Karpas-422 (cell line): ENCODE data around the gene CTBP2. TPM values are rescaled to one million over a fixed set of nuclear protein-coding genes. Genes with fewer than 3 reads are reported as not detected.

Experiments
- DNase-seq: peaks from one replicate; pipeline ENCODE4 v3.0.0-alpha.2; 2015
- H2AFZ ChIP-seq: fragments of 200-600 bp; sonication (generic); 2 replicates; pipeline ENCODE4 v1.6.1; 2014; ENCODE audit warnings: antibody characterized with exemption, low read length, mixed read lengths
- H3K27ac ChIP-seq: fragments of 200-600 bp; sonication (generic); 2 replicates; pipeline ENCODE4 v1.5.1; 2014; ENCODE audit warnings: mild to moderate bottlenecking, low read length, moderate library complexity
- H3K27me3 ChIP-seq: fragments of 200-600 bp; sonication (generic); 2 replicates; pipeline ENCODE4 v1.6.1; 2014; ENCODE audit warnings: low read length, mixed read lengths
- H3K36me3 ChIP-seq: fragments of 200-600 bp; sonication (generic); 2 replicates; pipeline ENCODE4 v1.6.1; 2014; ENCODE audit warnings: low read length, mixed read lengths; ENCODE audit not compliant: insufficient read depth
- H3K4me1 ChIP-seq: fragments of 200-600 bp; sonication (generic); 2 replicates; pipeline ENCODE4 v1.6.1; 2014; ENCODE audit warnings: mild to moderate bottlenecking, low read length, mixed read lengths
- H3K4me2 ChIP-seq: fragments of 200-600 bp; sonication (generic); 2 replicates; pipeline ENCODE4 v1.6.1; 2014; ENCODE audit warnings: low read length, low read depth, mild to moderate bottlenecking; ENCODE audit not compliant: poor library complexity, severe bottlenecking
- H3K4me3 ChIP-seq: fragments of 200-600 bp; sonication (generic); 2 replicates; pipeline ENCODE4 v1.5.1; 2014; ENCODE audit warnings: mild to moderate bottlenecking, antibody characterized with exemption, low read length, mixed read lengths
- H3K79me2 ChIP-seq: fragments of 200-600 bp; sonication (generic); 2 replicates; pipeline ENCODE4 v1.6.1; 2014; ENCODE audit warnings: mild to moderate bottlenecking, low read length, mixed read lengths
- H3K9ac ChIP-seq: fragments of 200-600 bp; sonication (generic); 2 replicates; pipeline ENCODE4 v1.6.0; 2014; ENCODE audit warnings: low read length
- H3K9me2 ChIP-seq: fragments of 200-600 bp; sonication (generic), shearing (Covaris generic); replicated peaks from 2 replicates; pipeline ENCODE4 v1.6.0; 2014; ENCODE audit warnings: mild to moderate bottlenecking, low read length, moderate library complexity; ENCODE audit not compliant: insufficient read depth
- H3K9me3 ChIP-seq: fragments of 300-700, 200-600 bp; sonication (generic); 2 replicates; pipeline ENCODE4 v1.6.1; 2014; ENCODE audit warnings: low read length, mixed read lengths
- H4K20me1 ChIP-seq: fragments of 200-600 bp; sonication (generic); 2 replicates; pipeline ENCODE4 v1.6.1; 2014; ENCODE audit warnings: mild to moderate bottlenecking, antibody characterized with exemption, low read length, low read depth; ENCODE audit not compliant: insufficient read depth
- total RNA-seq: library from RNA; depleted of rRNA; stranded (reverse); fragments of >200 nt; shearing (Covaris generic); gene quantifications from 2 replicates; pipeline ENCODE4 v1.2.3, GENCODE V29; 2014; ENCODE audit warnings: low replicate concordance

CTBP2 gene
- total RNA-seq, 1 experiment from 2014 or later = 0.15 TPM

GRCh38 chr10:125095776-125096175 lies 64.6 kb downstream of the CTBP2 start:
- Histone ChIP-seq H3K36me3 (no peaks in the 10 kb centered on the region), H3K79me2 (no peaks in the 10 kb centered on the region), H3K9me3 (no peaks in the 10 kb centered on the region), H3K27me3 (no peaks in the 10 kb centered on the region), H3K9ac (no peak overlapping the region), H3K4me1 (no peaks in the 10 kb centered on the region), H4K20me1 (no peaks in the 10 kb centered on the region), H3K4me2 (no peak overlapping the region), H3K27ac (no peak overlapping the region), H2AFZ (no peak overlapping the region), H3K4me3 (no peak overlapping the region), H3K9me2 (no peaks in the 10 kb centered on the region)
- DNase-seq = no peak

GRCh38 chr10:125095228-125095627 lies 65.1 kb downstream of the CTBP2 start:
- H3K9me3 ChIP-seq = no peaks in the 10 kb centered on the region
- no peak for DNase-seq
- no peaks in the 10 kb centered on the region for H3K79me2 ChIP-seq
- H3K9me2 ChIP-seq = no peaks in the 10 kb centered on the region
- no peaks in the 10 kb centered on the region for H3K4me1 ChIP-seq
- H3K4me2 ChIP-seq = no peak overlapping the region
- no peak overlapping the region for H3K4me3 ChIP-seq
- no peak overlapping the region for H3K9ac ChIP-seq
- H4K20me1 ChIP-seq = no peaks in the 10 kb centered on the region
- H2AFZ ChIP-seq = no peak overlapping the region
- no peak overlapping the region for H3K27ac ChIP-seq
- no peaks in the 10 kb centered on the region for H3K27me3 ChIP-seq
- H3K36me3 ChIP-seq = no peaks in the 10 kb centered on the region

DNA sequence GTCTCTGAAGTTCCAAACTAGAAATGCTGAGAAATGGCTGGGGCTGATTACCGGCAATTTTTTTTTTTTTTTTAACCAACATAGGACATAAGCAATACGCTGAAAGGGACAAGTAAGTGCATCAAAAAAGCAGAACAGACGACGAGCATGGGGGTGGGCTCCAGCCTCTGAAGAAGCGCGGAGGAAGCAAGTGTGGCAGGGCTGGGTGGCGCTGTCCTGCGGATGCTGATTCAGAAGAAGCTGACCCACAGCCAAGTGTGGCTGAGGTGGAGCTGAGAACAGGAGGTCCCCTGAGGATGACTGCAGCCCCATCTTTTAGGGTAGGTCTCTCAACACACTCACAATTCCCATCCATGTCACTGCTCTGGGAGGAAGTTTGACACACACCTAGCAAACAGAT lies 65.6 kb downstream of the CTBP2 start:
- no peaks in the 10 kb centered on the region for H3K36me3 ChIP-seq
- no peaks in the 10 kb centered on the region for H3K27me3 ChIP-seq
- no peak overlapping the region for H2AFZ ChIP-seq
- H3K9ac ChIP-seq = no peak overlapping the region
- no peak overlapping the region for H3K4me2 ChIP-seq
- H3K4me3 ChIP-seq = no peak overlapping the region
- H3K9me3 ChIP-seq = no peaks in the 10 kb centered on the region
- DNase-seq = no peak
- no peaks in the 10 kb centered on the region for H3K4me1 ChIP-seq
- no peaks in the 10 kb centered on the region for H3K9me2 ChIP-seq
- no peaks in the 10 kb centered on the region for H3K79me2 ChIP-seq
- H4K20me1 ChIP-seq = no peaks in the 10 kb centered on the region
- H3K27ac ChIP-seq = no peak overlapping the region

DNA sequence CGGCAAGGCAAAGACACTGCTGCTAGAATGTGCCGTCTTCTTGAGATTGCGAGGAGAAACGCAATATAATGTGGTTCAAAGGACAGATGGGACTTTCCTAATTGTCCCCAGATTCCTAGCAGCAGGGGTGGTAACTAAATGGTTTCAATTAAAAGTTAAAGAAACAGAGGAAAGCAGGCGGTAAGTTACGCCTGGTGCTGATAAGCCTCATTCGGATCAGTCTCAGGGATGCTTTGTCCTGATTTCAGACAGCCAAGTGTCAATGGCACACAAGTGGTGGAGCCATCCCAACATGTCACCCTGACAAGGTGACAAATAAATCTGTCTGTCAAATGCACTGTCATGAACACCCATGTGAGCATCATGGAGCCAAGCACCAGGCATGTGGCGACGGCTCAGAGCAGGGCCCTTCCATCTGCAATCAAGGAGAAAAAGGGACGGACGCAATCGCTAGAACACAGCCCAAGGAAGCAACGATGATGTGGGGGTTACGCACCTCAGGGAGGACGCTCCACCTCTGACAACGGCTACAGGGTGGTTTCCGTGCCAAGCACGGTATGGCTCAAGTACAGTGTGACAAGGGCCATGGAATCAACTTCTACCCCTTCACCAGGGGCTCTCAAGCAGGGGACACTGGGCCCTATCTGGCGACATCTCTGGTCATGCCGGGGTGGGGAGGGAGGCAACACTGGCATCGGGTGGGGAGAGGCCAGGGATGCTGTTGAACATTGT lies 66.2 kb downstream of the CTBP2 start:
- Histone ChIP-seq H3K79me2 (no peaks in the 10 kb centered on the region), H3K36me3 (no peaks in the 10 kb centered on the region), H4K20me1 (no peaks in the 10 kb centered on the region), H3K4me2 (no peak overlapping the region), H3K9me3 (no peaks in the 10 kb centered on the region), H3K4me1 (no peaks in the 10 kb centered on the region), H3K27me3 (no peaks in the 10 kb centered on the region), H3K9me2 (no peaks in the 10 kb centered on the region), H3K9ac (no peak overlapping the region), H3K27ac (no peak overlapping the region), H2AFZ (no peak overlapping the region), H3K4me3 (no peak overlapping the region)
- DNase-seq = no peak

- no peak overlapping the region for H2AFZ ChIP-seq
- no peaks in the 10 kb centered on the region for H3K4me1 ChIP-seq
- H3K27me3 ChIP-seq = no peaks in the 10 kb centered on the region
- no peak overlapping the region for H3K4me3 ChIP-seq
- no peak overlapping the region for H3K4me2 ChIP-seq
- no peaks in the 10 kb centered on the region for H3K9me3 ChIP-seq
- no peak overlapping the region for H3K27ac ChIP-seq
- no peaks in the 10 kb centered on the region for H3K9me2 ChIP-seq
- no peaks in the 10 kb centered on the region for H3K79me2 ChIP-seq
- DNase-seq = no peak
- H4K20me1 ChIP-seq = no peaks in the 10 kb centered on the region
- H3K36me3 ChIP-seq = no peaks in the 10 kb centered on the region
- no peak overlapping the region for H3K9ac ChIP-seq
Measured at GRCh38 chr10:125093199-125093973, 67.0 kb downstream of the CTBP2 start.

DNA sequence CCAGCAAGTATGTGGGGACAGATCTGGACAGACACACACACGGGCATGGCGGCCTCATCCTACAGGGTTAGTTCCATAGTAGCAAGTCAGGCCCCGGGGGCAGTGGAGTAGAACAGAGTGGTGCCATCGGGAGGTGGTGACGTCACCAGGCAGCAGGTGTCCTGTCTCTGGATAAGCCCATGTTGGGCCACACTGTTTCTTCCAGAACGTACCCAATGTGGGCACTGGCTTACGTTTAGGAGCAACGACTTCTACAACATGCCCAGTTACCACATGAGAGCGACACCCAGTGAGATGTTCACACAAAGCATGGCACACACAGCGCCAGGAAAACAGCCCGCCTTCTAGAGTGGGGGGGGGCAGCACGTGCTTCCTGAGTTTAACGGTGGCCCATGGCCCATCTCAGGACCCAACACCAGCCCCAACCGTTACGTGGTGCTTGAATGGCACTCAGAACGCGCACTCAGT lies 67.8 kb downstream of the CTBP2 start:
- Histone ChIP-seq H3K4me1 (no peaks in the 10 kb centered on the region), H3K27ac (no peak overlapping the region), H3K9me2 (no peaks in the 10 kb centered on the region), H3K27me3 (no peaks in the 10 kb centered on the region), H4K20me1 (no peaks in the 10 kb centered on the region), H3K4me2 (no peak overlapping the region), H3K4me3 (no peak overlapping the region), H3K9me3 (no peaks in the 10 kb centered on the region), H3K9ac (no peak overlapping the region), H3K36me3 (no peaks in the 10 kb centered on the region), H3K79me2 (no peaks in the 10 kb centered on the region), H2AFZ (no peak overlapping the region)
- DNase-seq = no peak

GRCh38 chr10:125091891-125092290 lies 68.5 kb downstream of the CTBP2 start:
- H3K9ac ChIP-seq = no peak overlapping the region
- H3K79me2 ChIP-seq = no peaks in the 10 kb centered on the region
- H3K27ac ChIP-seq = no peak overlapping the region
- H3K4me2 ChIP-seq = no peak overlapping the region
- no peak for DNase-seq
- H3K4me3 ChIP-seq = no peak overlapping the region
- H3K9me2 ChIP-seq = no peaks in the 10 kb centered on the region
- H4K20me1 ChIP-seq = no peaks in the 10 kb centered on the region
- no peaks in the 10 kb centered on the region for H3K36me3 ChIP-seq
- no peaks in the 10 kb centered on the region for H3K9me3 ChIP-seq
- H2AFZ ChIP-seq = no peak overlapping the region
- no peaks in the 10 kb centered on the region for H3K27me3 ChIP-seq
- no peaks in the 10 kb centered on the region for H3K4me1 ChIP-seq

- Histone ChIP-seq H3K27ac (no peak overlapping the region), H3K9me2 (no peaks in the 10 kb centered on the region), H3K4me3 (no peak overlapping the region), H3K79me2 (no peaks in the 10 kb centered on the region), H2AFZ (no peak overlapping the region), H4K20me1 (no peaks in the 10 kb centered on the region), H3K9ac (no peak overlapping the region), H3K4me1 (no peaks in the 10 kb centered on the region), H3K4me2 (no peak overlapping the region), H3K27me3 (no peaks in the 10 kb centered on the region), H3K9me3 (no peaks in the 10 kb centered on the region), H3K36me3 (no peaks in the 10 kb centered on the region)
- DNase-seq = no peak
Measured at GRCh38 chr10:125089469-125089868, 70.9 kb downstream of the CTBP2 start.
